C4-2B (cell line): ENCODE data around the gene DEDD2.

ENCODE experiments used
- H3K27ac ChIP-seq: fragments of 450-650 bp; 2 replicates; pipeline ENCODE4 v1.5.1; 2017
- CTCF ChIP-seq: fragments of 450-650 bp; conservative IDR thresholded peaks from 2 replicates; pipeline ENCODE4 v1.5.1; 2017; ENCODE audit warnings: mild to moderate bottlenecking
- ZFX ChIP-seq: fragments of 450-650 bp; IDR thresholded peaks from 2 replicates; pipeline ENCODE4 v1.6.1; 2017

The DEDD2 gene

GRCh38 chr19:42249769-42250168 is 32.3 kb upstream of the DEDD2 start:
- TF ChIP-seq CTCF (no peak), ZFX (no peak)
- H3K27ac ChIP-seq = no peak overlapping the region

GRCh38 chr19:42249149-42249750 is 31.8 kb upstream of the DEDD2 start:
- TF ChIP-seq CTCF = no peak
- TF ChIP-seq ZFX = no peak
- no peak overlapping the region for H3K27ac ChIP-seq

- H3K27ac ChIP-seq = no peak overlapping the region
- no peak for TF ChIP-seq CTCF
- no peak for TF ChIP-seq ZFX
Measured at GRCh38 chr19:42248270-42249148, 31.0 kb upstream of the DEDD2 start.

GRCh38 chr19:42247640-42248199 is 30.2 kb upstream of the DEDD2 start:
- no peak overlapping the region for H3K27ac ChIP-seq
- TF ChIP-seq CTCF (no peak), ZFX (no peak)

- H3K27ac ChIP-seq = no peak overlapping the region
- TF ChIP-seq ZFX (no peak), CTCF (no peak)
Measured at GRCh38 chr19:42246922-42247639, 29.6 kb upstream of the DEDD2 start.

GRCh38 chr19:42246143-42246921 is 28.9 kb upstream of the DEDD2 start:
- no peak overlapping the region for H3K27ac ChIP-seq
- TF ChIP-seq CTCF (no peak; the same call in 1 of the 2 replicates), ZFX (no peak)
